Type B pancreatic cell (in vitro differentiated cells): Measurements from ENCODE around the gene SMYD3. TPM values are rescaled to one million over a fixed set of nuclear protein-coding genes. Genes with fewer than 3 reads are reported as not detected.
"Not testable (repeated sequence)": the region's sequence is repeated elsewhere in the genome, so short reads cannot be mapped to it uniquely, and the experiment has no call there.

ENCODE experiments used
- DNase-seq: peaks from one replicate; pipeline ENCODE4 v3.0.0; 2021; ENCODE audit warnings: mixed read lengths; ENCODE audit not compliant: unreplicated experiment; ENCODE audit errors: extremely low spot score
- H3K27ac Mint-ChIP-seq: 2 replicates; pipeline ENCODE4 v1.8.0; 2021; ENCODE audit warnings: mild to moderate bottlenecking, mixed read lengths
- H3K27me3 Mint-ChIP-seq: 2 replicates; pipeline ENCODE4 v1.8.0; 2021; ENCODE audit warnings: mixed read lengths
- H3K36me3 Mint-ChIP-seq: 2 replicates; pipeline ENCODE4 v1.8.0; 2021; ENCODE audit warnings: mixed read lengths
- H3K4me1 Mint-ChIP-seq: one replicate; pipeline ENCODE4 v1.8.0; 2021; ENCODE audit warnings: mixed read lengths; ENCODE audit not compliant: unreplicated experiment
- H3K4me3 Mint-ChIP-seq: 2 replicates; pipeline ENCODE4 v1.8.0; 2021; ENCODE audit warnings: mild to moderate bottlenecking, mixed read lengths
- H3K9me3 Mint-ChIP-seq: 2 replicates; pipeline ENCODE4 v1.8.0; 2021; ENCODE audit warnings: mixed read lengths
- CTCF ChIP-seq: fragments of 200-600 bp; sonication (generic); conservative IDR thresholded peaks from 2 replicates; pipeline ENCODE4 v1.5.0; 2021; ENCODE audit warnings: antibody characterized with exemption, mild to moderate bottlenecking
- total RNA-seq: library from RNA; stranded (reverse); gene quantifications from 2 replicates; pipeline ENCODE4 v1.2.1, GENCODE V29; 2021; ENCODE audit warnings: low replicate concordance

Gene SMYD3
- total RNA-seq, 1 donor from 2014 or later, result 19.4 TPM

- no peaks in the 10 kb centered on the region for H3K9me3 Mint-ChIP-seq
- no peaks in the 10 kb centered on the region for H3K36me3 Mint-ChIP-seq
- H3K4me3 Mint-ChIP-seq, result no peak overlapping the region
- H3K4me1 Mint-ChIP-seq, result peaks cover 5% of the 10 kb centered on the region
- TF ChIP-seq CTCF, result no peak
- DNase-seq, result no peak
- H3K27me3 Mint-ChIP-seq, result no peaks in the 10 kb centered on the region
- H3K27ac Mint-ChIP-seq, result no peak overlapping the region
Observed at GRCh38 chr1:245979589-245979988, 527.5 kb downstream of the SMYD3 start.

DNA sequence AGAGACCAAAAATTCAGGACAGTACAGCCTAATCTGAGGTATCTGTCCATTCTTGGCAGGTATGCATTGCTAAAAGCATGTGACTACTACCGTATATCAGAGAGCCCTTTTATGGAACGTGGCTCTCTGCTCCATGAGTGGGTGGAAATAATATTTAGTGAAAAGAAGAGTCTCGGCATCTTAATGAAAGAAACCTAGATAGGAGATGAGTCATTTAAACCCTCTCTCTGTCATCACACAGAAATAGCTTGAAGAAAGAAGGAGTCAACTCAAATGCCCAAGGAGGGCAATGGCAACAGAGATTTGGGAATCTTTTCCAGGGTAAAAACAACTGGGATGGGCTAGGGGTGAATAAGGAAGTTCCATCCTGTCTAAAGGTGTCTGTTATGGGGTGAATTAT is 528.2 kb downstream of the SMYD3 start:
- no peak for TF ChIP-seq CTCF
- DNase-seq, result no peak
- H3K27me3 Mint-ChIP-seq, result no peaks in the 10 kb centered on the region
- H3K4me1 Mint-ChIP-seq, result no peaks in the 10 kb centered on the region
- H3K4me3 Mint-ChIP-seq, result no peak overlapping the region
- no peaks in the 10 kb centered on the region for H3K36me3 Mint-ChIP-seq
- H3K9me3 Mint-ChIP-seq, result no peaks in the 10 kb centered on the region
- H3K27ac Mint-ChIP-seq, result no peak overlapping the region

- Mint-ChIP-seq H3K36me3 (no peaks in the 10 kb centered on the region), H3K4me3 (no peak overlapping the region), H3K9me3 (no peaks in the 10 kb centered on the region), H3K4me1 (peaks cover 10% of the 10 kb centered on the region), H3K27ac (no peak overlapping the region), H3K27me3 (no peaks in the 10 kb centered on the region)
- no peak for DNase-seq
- TF ChIP-seq CTCF, result no peak
Observed at GRCh38 chr1:245972476-245972875, 534.6 kb downstream of the SMYD3 start.

DNA sequence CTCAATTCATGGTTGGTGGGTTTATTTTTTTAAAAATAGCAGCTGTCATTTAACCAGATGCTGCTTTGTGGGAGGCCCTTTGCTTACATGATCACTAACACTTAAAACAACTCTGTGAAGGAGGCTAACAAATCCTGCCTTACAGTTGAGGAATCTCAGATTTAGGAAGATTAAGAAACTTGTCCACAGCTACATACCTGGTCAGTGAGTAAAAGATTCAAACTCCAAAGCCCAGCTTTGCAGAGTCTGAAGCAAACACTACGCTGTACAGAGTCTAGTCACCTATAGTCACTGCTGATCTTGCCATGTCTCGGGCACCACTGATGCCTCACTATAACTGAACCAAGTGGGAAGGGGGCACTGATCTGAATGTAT is 535.4 kb downstream of the SMYD3 start:
- Mint-ChIP-seq H3K9me3 (no peaks in the 10 kb centered on the region), H3K27me3 (no peaks in the 10 kb centered on the region), H3K27ac (no peak overlapping the region), H3K4me3 (no peak overlapping the region), H3K36me3 (no peaks in the 10 kb centered on the region), H3K4me1 (peaks cover 10% of the 10 kb centered on the region)
- no peak for DNase-seq
- no peak for TF ChIP-seq CTCF

- H3K27ac Mint-ChIP-seq, H3K36me3 Mint-ChIP-seq, H3K27me3 Mint-ChIP-seq, DNase-seq, H3K9me3 Mint-ChIP-seq, H3K4me1 Mint-ChIP-seq, H3K4me3 Mint-ChIP-seq: not testable (repeated sequence)
Observed at GRCh38 chr1:245971076-245971710, 535.9 kb downstream of the SMYD3 start.

DNA sequence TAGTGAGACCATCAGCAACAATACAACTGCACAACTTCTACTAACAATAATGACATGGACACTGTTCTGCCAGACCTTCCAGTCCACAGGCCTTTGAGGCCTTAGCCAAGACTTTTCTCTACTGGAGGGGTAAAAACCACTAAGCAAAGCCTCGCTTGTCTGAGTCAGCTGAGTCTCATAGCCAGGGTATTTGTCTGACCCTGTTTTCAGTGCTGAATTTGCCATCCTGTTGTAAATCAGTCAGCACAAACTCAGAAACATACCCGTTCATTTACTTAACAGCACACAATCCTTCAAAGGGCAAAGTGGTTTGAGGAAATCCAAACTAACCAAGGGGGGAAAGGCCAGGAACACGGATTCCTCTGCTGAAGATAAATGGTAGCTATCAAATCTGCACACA is 537.8 kb downstream of the SMYD3 start:
- H3K36me3 Mint-ChIP-seq, result no peaks in the 10 kb centered on the region
- H3K4me1 Mint-ChIP-seq, result peaks cover 10% of the 10 kb centered on the region
- no peaks in the 10 kb centered on the region for H3K27me3 Mint-ChIP-seq
- TF ChIP-seq CTCF, result no peak
- no peaks in the 10 kb centered on the region for H3K9me3 Mint-ChIP-seq
- DNase-seq, result no peak
- H3K27ac Mint-ChIP-seq, result no peak overlapping the region
- no peak overlapping the region for H3K4me3 Mint-ChIP-seq
